NCI-H2196 (cell line): Measurements from ENCODE around the gene FNDC5.

ENCODE experiments used
- DNase-seq: peaks from one replicate; lab custom pipeline; 2025; ENCODE audit not compliant: unreplicated experiment; lab: John Stamatoyannopoulos, UW

Gene FNDC5

GRCh38 chr1:32817159-32817814 is 53.4 kb downstream of the FNDC5 start, which contains the start of the genes S100PBP and YARS1:
TSS of gene S100PBP (plus strand) at chr1:32817653. CDS start at chr1:32826100, 8,447 bp downstream.
TSS of gene YARS1 (minus strand) at chr1:32817358. CDS start at chr1:32817244, 114 bp downstream.
- DNase-seq, result peak; percentile 98

GRCh38 chr1:32816676-32817158 is 54.0 kb downstream of the FNDC5 start:
- no peak for DNase-seq

DNA sequence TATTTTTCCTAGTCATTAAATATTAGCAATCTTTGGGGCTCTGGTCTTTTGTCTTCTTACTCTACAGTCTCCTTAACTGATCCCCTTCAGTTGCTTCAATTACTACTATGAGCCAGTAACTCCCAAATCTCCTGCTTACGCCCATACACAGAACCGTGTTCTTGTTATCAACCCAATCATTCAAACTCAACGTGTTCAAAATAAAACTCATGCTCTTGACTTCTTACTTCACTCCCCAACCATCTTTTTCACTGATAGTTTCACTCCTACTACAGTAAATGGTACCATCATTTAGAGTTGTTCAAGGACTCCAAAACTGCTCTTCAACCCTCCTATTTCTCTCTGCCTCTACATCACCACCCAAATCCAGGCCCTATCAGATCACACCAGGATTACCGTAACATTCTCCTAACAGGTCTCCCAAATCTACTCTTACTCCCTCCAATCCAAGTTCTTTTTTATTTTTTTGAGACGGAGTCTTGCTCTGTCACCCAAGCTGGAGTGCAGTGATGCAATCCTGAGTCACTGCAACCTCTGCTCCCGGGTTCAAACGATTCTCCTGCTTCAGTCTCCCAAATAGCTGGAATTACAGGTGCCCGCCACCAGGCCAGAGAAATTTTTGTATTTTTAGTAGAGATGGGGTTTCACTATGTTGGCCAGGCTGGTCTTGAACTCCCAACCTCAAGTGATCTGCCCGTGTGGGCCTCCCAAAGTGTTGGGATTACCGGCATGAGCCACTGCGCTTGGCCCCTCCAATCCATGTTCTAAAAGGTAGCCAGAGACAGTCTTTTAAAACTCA is 56.6 kb downstream of the FNDC5 start:
- no peak for DNase-seq
